RKO (cell line): ENCODE measurements around the gene FCN1.

ENCODE experiments used
- DNase-seq: peaks from one replicate; pipeline ENCODE4 v3.0.0-alpha.2; 2016; ENCODE audit warnings: low spot score

FCN1 gene

GRCh38 chr9:134891053-134891452, 26.7 kb downstream of the FCN1 start:
- DNase-seq = peak; percentile 29

- no peak for DNase-seq
Measured at GRCh38 chr9:134890155-134890495, 27.6 kb downstream of the FCN1 start.

- DNase-seq = no peak
Measured at GRCh38 chr9:134889386-134890154, 28.1 kb downstream of the FCN1 start.

- no peak for DNase-seq
Measured at GRCh38 chr9:134888603-134889190, 29.0 kb downstream of the FCN1 start.

GRCh38 chr9:134887686-134888602, 29.8 kb downstream of the FCN1 start:
- no peak for DNase-seq

- no peak for DNase-seq
Measured at GRCh38 chr9:134887219-134887618, 30.5 kb downstream of the FCN1 start.

- DNase-seq = no peak
Measured at GRCh38 chr9:134886413-134886913, 31.2 kb downstream of the FCN1 start.

- no peak for DNase-seq
Measured at GRCh38 chr9:134885679-134886412, 31.9 kb downstream of the FCN1 start.

- no peak for DNase-seq
Measured at GRCh38 chr9:134885001-134885678, 32.6 kb downstream of the FCN1 start.

GRCh38 chr9:134884492-134884891, 33.2 kb downstream of the FCN1 start:
- no peak for DNase-seq

GRCh38 chr9:134883040-134883782, 34.5 kb downstream of the FCN1 start:
- no peak for DNase-seq

- no peak for DNase-seq
Measured at GRCh38 chr9:134882204-134882785, 35.4 kb downstream of the FCN1 start.

GRCh38 chr9:134881313-134881670, 36.4 kb downstream of the FCN1 start:
- no peak for DNase-seq

GRCh38 chr9:134880484-134881312, 37.0 kb downstream of the FCN1 start, which contains the start of gene FCN2:
Gene FCN2, plus strand, starts transcription at chr9:134880810. Its CDS starts 12 bp downstream, at chr9:134880822.
- DNase-seq = no peak

- no peak for DNase-seq
Measured at GRCh38 chr9:134879664-134880483, 37.8 kb downstream of the FCN1 start.

GRCh38 chr9:134877541-134877940, 40.2 kb downstream of the FCN1 start:
- no peak for DNase-seq

- no peak for DNase-seq
Measured at GRCh38 chr9:134875371-134875770, 42.3 kb downstream of the FCN1 start.

- no peak for DNase-seq
Measured at GRCh38 chr9:134872482-134873231, 45.1 kb downstream of the FCN1 start.
